ENCODE data around the gene VAV1. TPM values are rescaled to one million over a fixed set of nuclear protein-coding genes. Genes with fewer than 3 reads are reported as not detected.

VAV1 gene
- total and polyA plus RNA-seq, 9 of the 15 experiments (the other 6 are each of a cell fraction or from before 2014, with no cell fraction given) = 0.46 to 20.1 (median 11.1) TPM

- TF ChIP-seq, protein P1, sequence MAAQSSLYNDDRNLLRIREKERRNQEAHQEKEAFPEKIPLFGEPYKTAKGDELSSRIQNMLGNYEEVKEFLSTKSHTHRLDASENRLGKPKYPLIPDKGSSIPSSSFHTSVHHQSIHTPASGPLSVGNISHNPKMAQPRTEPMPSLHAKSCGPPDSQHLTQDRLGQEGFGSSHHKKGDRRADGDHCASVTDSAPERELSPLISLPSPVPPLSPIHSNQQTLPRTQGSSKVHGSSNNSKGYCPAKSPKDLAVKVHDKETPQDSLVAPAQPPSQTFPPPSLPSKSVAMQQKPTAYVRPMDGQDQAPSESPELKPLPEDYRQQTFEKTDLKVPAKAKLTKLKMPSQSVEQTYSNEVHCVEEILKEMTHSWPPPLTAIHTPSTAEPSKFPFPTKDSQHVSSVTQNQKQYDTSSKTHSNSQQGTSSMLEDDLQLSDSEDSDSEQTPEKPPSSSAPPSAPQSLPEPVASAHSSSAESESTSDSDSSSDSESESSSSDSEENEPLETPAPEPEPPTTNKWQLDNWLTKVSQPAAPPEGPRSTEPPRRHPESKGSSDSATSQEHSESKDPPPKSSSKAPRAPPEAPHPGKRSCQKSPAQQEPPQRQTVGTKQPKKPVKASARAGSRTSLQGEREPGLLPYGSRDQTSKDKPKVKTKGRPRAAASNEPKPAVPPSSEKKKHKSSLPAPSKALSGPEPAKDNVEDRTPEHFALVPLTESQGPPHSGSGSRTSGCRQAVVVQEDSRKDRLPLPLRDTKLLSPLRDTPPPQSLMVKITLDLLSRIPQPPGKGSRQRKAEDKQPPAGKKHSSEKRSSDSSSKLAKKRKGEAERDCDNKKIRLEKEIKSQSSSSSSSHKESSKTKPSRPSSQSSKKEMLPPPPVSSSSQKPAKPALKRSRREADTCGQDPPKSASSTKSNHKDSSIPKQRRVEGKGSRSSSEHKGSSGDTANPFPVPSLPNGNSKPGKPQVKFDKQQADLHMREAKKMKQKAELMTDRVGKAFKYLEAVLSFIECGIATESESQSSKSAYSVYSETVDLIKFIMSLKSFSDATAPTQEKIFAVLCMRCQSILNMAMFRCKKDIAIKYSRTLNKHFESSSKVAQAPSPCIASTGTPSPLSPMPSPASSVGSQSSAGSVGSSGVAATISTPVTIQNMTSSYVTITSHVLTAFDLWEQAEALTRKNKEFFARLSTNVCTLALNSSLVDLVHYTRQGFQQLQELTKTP (IDR thresholded peaks at IDR 0.05; ENCODE audit: low read depth in 1 of 2, partially characterized antibody in 2 of 2) = peak in 1 of 2 experiments; percentile 91
- TF ChIP-seq BCOR (IDR thresholded peaks at IDR 0.05) = peak; percentile 51; the same call in 1 of the 2 replicates
- TF ChIP-seq, protein P2, sequence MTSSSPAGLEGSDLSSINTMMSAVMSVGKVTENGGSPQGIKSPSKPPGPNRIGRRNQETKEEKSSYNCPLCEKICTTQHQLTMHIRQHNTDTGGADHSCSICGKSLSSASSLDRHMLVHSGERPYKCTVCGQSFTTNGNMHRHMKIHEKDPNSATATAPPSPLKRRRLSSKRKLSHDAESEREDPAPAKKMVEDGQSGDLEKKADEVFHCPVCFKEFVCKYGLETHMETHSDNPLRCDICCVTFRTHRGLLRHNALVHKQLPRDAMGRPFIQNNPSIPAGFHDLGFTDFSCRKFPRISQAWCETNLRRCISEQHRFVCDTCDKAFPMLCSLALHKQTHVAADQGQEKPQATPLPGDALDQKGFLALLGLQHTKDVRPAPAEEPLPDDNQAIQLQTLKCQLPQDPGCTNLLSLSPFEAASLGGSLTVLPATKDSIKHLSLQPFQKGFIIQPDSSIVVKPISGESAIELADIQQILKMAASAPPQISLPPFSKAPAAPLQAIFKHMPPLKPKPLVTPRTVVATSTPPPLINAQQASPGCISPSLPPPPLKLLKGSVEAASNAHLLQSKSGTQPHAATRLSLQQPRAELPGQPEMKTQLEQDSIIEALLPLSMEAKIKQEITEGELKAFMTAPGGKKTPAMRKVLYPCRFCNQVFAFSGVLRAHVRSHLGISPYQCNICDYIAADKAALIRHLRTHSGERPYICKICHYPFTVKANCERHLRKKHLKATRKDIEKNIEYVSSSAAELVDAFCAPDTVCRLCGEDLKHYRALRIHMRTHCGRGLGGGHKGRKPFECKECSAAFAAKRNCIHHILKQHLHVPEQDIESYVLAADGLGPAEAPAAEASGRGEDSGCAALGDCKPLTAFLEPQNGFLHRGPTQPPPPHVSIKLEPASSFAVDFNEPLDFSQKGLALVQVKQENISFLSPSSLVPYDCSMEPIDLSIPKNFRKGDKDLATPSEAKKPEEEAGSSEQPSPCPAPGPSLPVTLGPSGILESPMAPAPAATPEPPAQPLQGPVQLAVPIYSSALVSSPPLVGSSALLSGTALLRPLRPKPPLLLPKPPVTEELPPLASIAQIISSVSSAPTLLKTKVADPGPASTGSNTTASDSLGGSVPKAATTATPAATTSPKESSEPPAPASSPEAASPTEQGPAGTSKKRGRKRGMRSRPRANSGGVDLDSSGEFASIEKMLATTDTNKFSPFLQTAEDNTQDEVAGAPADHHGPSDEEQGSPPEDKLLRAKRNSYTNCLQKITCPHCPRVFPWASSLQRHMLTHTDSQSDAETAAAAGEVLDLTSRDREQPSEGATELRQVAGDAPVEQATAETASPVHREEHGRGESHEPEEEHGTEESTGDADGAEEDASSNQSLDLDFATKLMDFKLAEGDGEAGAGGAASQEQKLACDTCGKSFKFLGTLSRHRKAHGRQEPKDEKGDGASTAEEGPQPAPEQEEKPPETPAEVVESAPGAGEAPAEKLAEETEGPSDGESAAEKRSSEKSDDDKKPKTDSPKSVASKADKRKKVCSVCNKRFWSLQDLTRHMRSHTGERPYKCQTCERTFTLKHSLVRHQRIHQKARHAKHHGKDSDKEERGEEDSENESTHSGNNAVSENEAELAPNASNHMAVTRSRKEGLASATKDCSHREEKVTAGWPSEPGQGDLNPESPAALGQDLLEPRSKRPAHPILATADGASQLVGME (CRISPR knock-in tag; IDR thresholded peaks at IDR 0.05) = no peak
- TF ChIP-seq ZNF143 (CRISPR knock-in tag; IDR thresholded peaks at IDR 0.05) = peak; percentile 83
- no peak for TF ChIP-seq EP400 (IDR thresholded peaks at IDR 0.05)
- no peak for TF ChIP-seq ZNF830 (CRISPR knock-in tag; IDR thresholded peaks at IDR 0.05)
- TF ChIP-seq, protein P3, sequence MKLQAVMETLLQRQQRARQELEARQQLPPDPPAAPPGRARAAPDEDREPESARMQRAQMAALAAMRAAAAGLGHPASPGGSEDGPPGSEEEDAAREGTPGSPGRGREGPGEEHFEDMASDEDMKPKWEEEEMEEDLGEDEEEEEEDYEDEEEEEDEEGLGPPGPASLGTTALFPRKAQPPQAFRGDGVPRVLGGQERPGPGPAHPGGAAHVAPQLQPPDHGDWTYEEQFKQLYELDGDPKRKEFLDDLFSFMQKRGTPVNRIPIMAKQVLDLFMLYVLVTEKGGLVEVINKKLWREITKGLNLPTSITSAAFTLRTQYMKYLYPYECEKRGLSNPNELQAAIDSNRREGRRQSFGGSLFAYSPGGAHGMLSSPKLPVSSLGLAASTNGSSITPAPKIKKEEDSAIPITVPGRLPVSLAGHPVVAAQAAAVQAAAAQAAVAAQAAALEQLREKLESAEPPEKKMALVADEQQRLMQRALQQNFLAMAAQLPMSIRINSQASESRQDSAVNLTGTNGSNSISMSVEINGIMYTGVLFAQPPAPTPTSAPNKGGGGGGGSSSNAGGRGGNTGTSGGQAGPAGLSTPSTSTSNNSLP (IDR thresholded peaks at IDR 0.05; ENCODE audit: borderline replicate concordance, low read depth, low read length) = no peak
- peak; percentile 79 for TF ChIP-seq TOE1 (IDR thresholded peaks at IDR 0.05; ENCODE audit: borderline replicate concordance)
- no peak for TF ChIP-seq TOE1 (CRISPR knock-in tag; IDR thresholded peaks at IDR 0.05; ENCODE audit: borderline replicate concordance, low read depth)
- TF ChIP-seq, protein P4, sequence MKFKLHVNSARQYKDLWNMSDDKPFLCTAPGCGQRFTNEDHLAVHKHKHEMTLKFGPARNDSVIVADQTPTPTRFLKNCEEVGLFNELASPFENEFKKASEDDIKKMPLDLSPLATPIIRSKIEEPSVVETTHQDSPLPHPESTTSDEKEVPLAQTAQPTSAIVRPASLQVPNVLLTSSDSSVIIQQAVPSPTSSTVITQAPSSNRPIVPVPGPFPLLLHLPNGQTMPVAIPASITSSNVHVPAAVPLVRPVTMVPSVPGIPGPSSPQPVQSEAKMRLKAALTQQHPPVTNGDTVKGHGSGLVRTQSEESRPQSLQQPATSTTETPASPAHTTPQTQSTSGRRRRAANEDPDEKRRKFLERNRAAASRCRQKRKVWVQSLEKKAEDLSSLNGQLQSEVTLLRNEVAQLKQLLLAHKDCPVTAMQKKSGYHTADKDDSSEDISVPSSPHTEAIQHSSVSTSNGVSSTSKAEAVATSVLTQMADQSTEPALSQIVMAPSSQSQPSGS (CRISPR knock-in tag; IDR thresholded peaks at IDR 0.05) = no peak
- TF ChIP-seq CBX5 (IDR thresholded peaks at IDR 0.05; ENCODE audit: borderline replicate concordance, low read depth) = peak; percentile 29; the same call in 1 of the 2 replicates
- TF ChIP-seq TFAP4 (CRISPR knock-in tag; IDR thresholded peaks at IDR 0.05; ENCODE audit: borderline replicate concordance) = no peak
- peak in 1 of 2 experiments; percentile 86; a peak in 2 of 3 replicates for TF ChIP-seq CBX3 (IDR thresholded peaks at IDR 0.05; ENCODE audit: borderline replicate concordance in 1 of 2, low read length in 2 of 2)
Measured at GRCh38 chr19:6761053-6761676, 11.3 kb upstream of the VAV1 start (continued).

Measured in K562 (cell line).